MM.1S (cell line): Measurements from ENCODE around the gene LTBR.

Source experiments
- DNase-seq: peaks from one replicate; pipeline ENCODE4 v3.0.0-alpha.2; 2015
- H2AFZ ChIP-seq: fragments of 300-600 bp; sonication (generic); 2 replicates; pipeline ENCODE4 v1.6.0; 2016; ENCODE audit warnings: antibody characterized with exemption, low read length
- H3F3A ChIP-seq: fragments of 300-600 bp; sonication (generic); 2 replicates; pipeline ENCODE4 v1.6.1; 2016; ENCODE audit warnings: mild to moderate bottlenecking, antibody characterized with exemption, low read length, moderate library complexity, mixed read lengths; ENCODE audit not compliant: insufficient read depth
- H3K27ac ChIP-seq: fragments of 300-600 bp; sonication (generic); 2 replicates; pipeline ENCODE4 v1.5.1; 2016; ENCODE audit warnings: mild to moderate bottlenecking, low read length
- H3K27me3 ChIP-seq: fragments of 300-600 bp; sonication (generic); replicated peaks from 2 replicates; pipeline ENCODE4 v1.6.0; 2016; ENCODE audit warnings: low read length; ENCODE audit not compliant: insufficient read depth
- H3K36me3 ChIP-seq: fragments of 300-600 bp; sonication (generic); replicated peaks from 2 replicates; pipeline ENCODE4 v1.6.1; 2016; ENCODE audit warnings: mild to moderate bottlenecking, low read length, mixed read lengths; ENCODE audit not compliant: insufficient read depth
- H3K4me1 ChIP-seq: fragments of 300-600 bp; sonication (generic); 2 replicates; pipeline ENCODE4 v1.6.1; 2016; ENCODE audit warnings: low read length, mixed read lengths
- H3K4me2 ChIP-seq: fragments of 300-600 bp; sonication (generic); 2 replicates; pipeline ENCODE4 v1.6.0; 2016; ENCODE audit warnings: low read depth, low read length
- H3K4me3 ChIP-seq: fragments of 300-600 bp; sonication (generic); 2 replicates; pipeline ENCODE4 v1.5.1; 2016; ENCODE audit warnings: low read length, mixed read lengths
- H3K79me2 ChIP-seq: fragments of 300-600 bp; sonication (generic); 2 replicates; pipeline ENCODE4 v1.6.1; 2016; ENCODE audit warnings: mixed run types, low read length, mixed read lengths
- H3K9ac ChIP-seq: fragments of 300-600 bp; sonication (generic); 2 replicates; pipeline ENCODE4 v1.6.1; 2016; ENCODE audit warnings: low read length, mixed read lengths
- H3K9me2 ChIP-seq: fragments of 300-600 bp; sonication (generic); replicated peaks from 2 replicates; pipeline ENCODE4 v1.6.1; 2016; ENCODE audit warnings: mild to moderate bottlenecking, low read length, mixed read lengths; ENCODE audit not compliant: insufficient read depth
- H3K9me3 ChIP-seq: fragments of 300-600 bp; sonication (generic); replicated peaks from 2 replicates; pipeline ENCODE4 v1.6.1; 2016; ENCODE audit warnings: mild to moderate bottlenecking, low read length, mixed read lengths; ENCODE audit not compliant: insufficient read depth
- H4K20me1 ChIP-seq: fragments of 300-600 bp; sonication (generic); 2 replicates; pipeline ENCODE4 v1.6.1; 2016; ENCODE audit warnings: mild to moderate bottlenecking, low read length, moderate library complexity, mixed read lengths; ENCODE audit not compliant: insufficient read depth
- CTCF ChIP-seq: fragments of 300-600 bp; sonication (generic); IDR thresholded peaks from 2 replicates; pipeline ENCODE4 v1.5.1; 2016; ENCODE audit warnings: antibody characterized with exemption, low read length, mixed read lengths
- EZH2 ChIP-seq: fragments of 300-600 bp; sonication (generic); optimal IDR thresholded peaks from 2 replicates; pipeline ENCODE3; 2017; ENCODE audit warnings: low read depth, mild to moderate bottlenecking, antibody characterized with exemption, low read length, mixed read lengths
- EZH2phosphoT487 ChIP-seq: fragments of 300-600 bp; sonication (generic); IDR thresholded peaks from 2 replicates; pipeline ENCODE4 v1.6.1; 2018; ENCODE audit warnings: antibody characterized with exemption, low read length

The LTBR gene

DNA sequence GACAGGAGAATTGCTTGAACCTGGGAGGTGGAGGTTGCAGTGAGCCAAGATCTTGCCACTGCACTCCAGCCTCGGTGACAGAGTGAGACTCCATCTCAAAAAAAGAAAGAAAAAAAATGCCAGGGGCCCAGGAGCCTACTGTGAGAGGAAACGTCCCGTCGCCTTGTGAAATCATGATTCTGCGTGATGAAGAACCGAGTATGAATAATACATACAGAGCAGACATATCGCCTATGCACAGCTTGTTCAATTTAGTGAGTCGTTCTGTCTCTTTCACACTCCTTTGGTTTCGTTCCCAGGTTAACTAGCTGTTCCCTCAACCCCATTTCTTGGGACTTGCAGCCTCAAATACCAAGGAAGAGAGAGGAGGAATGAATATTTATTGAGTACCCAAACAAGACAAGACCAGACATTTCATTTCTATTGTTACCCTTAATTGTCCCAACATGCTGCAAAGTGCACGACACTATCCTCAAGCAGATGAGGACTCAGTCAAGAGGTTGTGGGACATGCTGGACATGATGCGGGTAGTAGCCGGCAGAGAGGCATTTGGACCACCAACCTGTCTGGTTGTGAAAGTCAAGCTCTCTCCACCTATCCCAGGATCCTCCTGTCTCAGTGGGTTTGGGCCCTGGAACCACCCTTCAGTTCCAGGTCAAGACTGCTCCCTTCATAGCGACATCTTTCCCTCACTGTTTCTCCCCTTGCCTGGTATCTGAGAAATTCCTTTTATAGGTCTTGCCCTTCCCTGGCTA lies 52.2 kb downstream of the LTBR start:
- Histone ChIP-seq H3K27ac (no peak overlapping the region), H3K9me3 (no peaks in the 10 kb centered on the region), H3K36me3 (no peaks in the 10 kb centered on the region), H3K4me1 (no peaks in the 10 kb centered on the region; the same call in 1 of the 2 replicates), H3K9ac (no peak overlapping the region), H4K20me1 (no peaks in the 10 kb centered on the region), H3K4me3 (no peak overlapping the region), H3K4me2 (no peak overlapping the region), H2AFZ (no peak overlapping the region), H3K27me3 (no peaks in the 10 kb centered on the region), H3F3A (no peaks in the 10 kb centered on the region), H3K79me2 (no peaks in the 10 kb centered on the region), H3K9me2 (no peaks in the 10 kb centered on the region)
- TF ChIP-seq EZH2, result no peak
- TF ChIP-seq EZH2phosphoT487, result no peak
- TF ChIP-seq CTCF, result no peak
- no peak for DNase-seq

DNA sequence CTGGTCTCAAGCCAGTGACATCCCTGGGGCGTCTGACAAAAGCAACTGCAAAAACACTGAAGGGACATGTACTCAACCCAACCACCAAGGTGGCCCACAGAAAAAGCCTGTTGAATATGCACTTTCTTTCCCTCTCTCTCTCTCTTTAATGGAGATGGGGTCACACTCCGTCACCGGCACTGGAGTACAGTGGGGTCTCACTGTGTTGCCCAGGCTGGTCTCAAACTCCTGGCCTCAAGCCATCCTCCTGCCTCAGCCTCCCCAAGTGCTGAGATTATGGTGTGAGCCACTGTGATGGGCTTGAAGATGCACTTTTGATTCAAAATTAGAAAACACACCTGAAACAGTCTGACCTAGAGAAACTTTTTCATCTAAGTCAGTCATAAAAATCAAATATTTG lies 53.6 kb downstream of the LTBR start:
- H3K36me3 ChIP-seq, result no peaks in the 10 kb centered on the region
- DNase-seq, result no peak
- no peak for TF ChIP-seq EZH2
- no peak for TF ChIP-seq CTCF
- no peak for TF ChIP-seq EZH2phosphoT487
- no peak overlapping the region for H2AFZ ChIP-seq
- H3K9ac ChIP-seq, result no peak overlapping the region
- H3K4me2 ChIP-seq, result no peak overlapping the region
- no peaks in the 10 kb centered on the region for H3K27me3 ChIP-seq
- no peak overlapping the region for H3K27ac ChIP-seq
- H3K9me3 ChIP-seq, result no peaks in the 10 kb centered on the region
- no peak overlapping the region for H3K4me3 ChIP-seq
- no peaks in the 10 kb centered on the region for H4K20me1 ChIP-seq
- no peaks in the 10 kb centered on the region for H3K9me2 ChIP-seq
- no peaks in the 10 kb centered on the region; the same call in 1 of the 2 replicates for H3K4me1 ChIP-seq
- H3K79me2 ChIP-seq, result no peaks in the 10 kb centered on the region
- no peaks in the 10 kb centered on the region for H3F3A ChIP-seq

DNA sequence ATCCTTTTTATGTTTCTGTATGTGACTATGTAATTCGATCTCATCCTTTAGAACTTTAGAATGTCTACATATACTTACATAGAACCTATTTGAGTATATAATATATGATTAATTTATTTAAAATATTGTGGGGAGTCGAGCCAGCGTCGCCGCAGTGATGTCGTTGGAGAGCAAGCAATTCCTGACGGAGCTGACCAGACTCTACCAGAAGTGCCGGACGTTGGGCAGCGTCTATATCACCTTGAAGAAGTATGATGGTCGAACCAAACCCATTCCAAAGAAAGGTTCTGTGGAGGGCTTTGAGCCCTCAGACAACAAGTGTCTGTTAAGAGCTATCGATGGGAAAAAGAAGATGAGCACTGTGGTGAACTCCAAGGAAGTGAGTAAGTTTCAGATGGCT lies 54.4 kb downstream of the LTBR start:
- Histone ChIP-seq H4K20me1 (no peaks in the 10 kb centered on the region), H3K9me2 (no peaks in the 10 kb centered on the region), H2AFZ (no peak overlapping the region), H3K9ac (no peak overlapping the region), H3K9me3 (no peaks in the 10 kb centered on the region), H3K27me3 (no peaks in the 10 kb centered on the region), H3K4me2 (no peak overlapping the region), H3K4me3 (no peak overlapping the region), H3K79me2 (no peaks in the 10 kb centered on the region), H3K36me3 (no peaks in the 10 kb centered on the region), H3K4me1 (peaks cover 5% of the 10 kb centered on the region), H3F3A (no peaks in the 10 kb centered on the region), H3K27ac (no peak overlapping the region)
- TF ChIP-seq EZH2phosphoT487 (no peak), EZH2 (no peak), CTCF (no peak)
- DNase-seq, result no peak
